GM12801 (cell line): ENCODE results near the gene ASB15.

Experiments used
- CTCF ChIP-seq: IDR thresholded peaks from one replicate; pipeline ENCODE4 v1.5.1; 2011; ENCODE audit warnings: control low read depth; ENCODE audit not compliant: insufficient read length; ENCODE audit errors: extremely low read depth

Gene ASB15

GRCh38 chr7:123562121-123562520, 39.5 kb upstream of the ASB15 start:
- TF ChIP-seq CTCF = no peak

- TF ChIP-seq CTCF = no peak
Observed at GRCh38 chr7:123569352-123570010, 32.1 kb upstream of the ASB15 start.

- no peak for TF ChIP-seq CTCF
Observed at GRCh38 chr7:123570390-123571182, 31.0 kb upstream of the ASB15 start.

GRCh38 chr7:123571187-123571586, 30.4 kb upstream of the ASB15 start:
- no peak for TF ChIP-seq CTCF

- TF ChIP-seq CTCF = no peak
Observed at GRCh38 chr7:123571684-123572083, 29.9 kb upstream of the ASB15 start.

GRCh38 chr7:123573341-123573740, 28.3 kb upstream of the ASB15 start:
- no peak for TF ChIP-seq CTCF

- no peak for TF ChIP-seq CTCF
Observed at GRCh38 chr7:123573896-123574467, 27.6 kb upstream of the ASB15 start.
